Fibroblast of skin of right biceps (primary cell): ENCODE data around the gene PCDHA10.
"Not testable (repeated sequence)": the region's sequence is repeated elsewhere in the genome, so short reads cannot be mapped to it uniquely, and the experiment has no call there.

Experiments used
- DNase-seq: peaks from one replicate; pipeline ENCODE4 v3.0.0-alpha.2; 2013

PCDHA10 gene

GRCh38 chr5:140855772-140856674 is at the start of gene PCDHA10:
TSS of gene PCDHA10 (plus strand) at chr5:140855897. CDS start at chr5:140856049, 152 bp downstream.
- DNase-seq, result no peak

- peak; percentile 5 for DNase-seq
These were observed 48.6 kb upstream of the PCDHA10 start, which contains the start of gene PCDHA4 for GRCh38 chr5:140806834-140807775. TSS of gene PCDHA4 (plus strand) at chr5:140807068.

- not testable (repeated sequence) for DNase-seq
These were observed 47.3 kb upstream of the PCDHA10 start for GRCh38 chr5:140808241-140808888.

- no peak for DNase-seq
These were observed 46.8 kb upstream of the PCDHA10 start for GRCh38 chr5:140808889-140809291.

GRCh38 chr5:140821375-140822280 is 34.1 kb upstream of the PCDHA10 start, which contains the start of gene PCDHA5:
TSS of gene PCDHA5 (plus strand) at chr5:140821613.
- DNase-seq, result peak; percentile 10

GRCh38 chr5:140822281-140822629 is 33.4 kb upstream of the PCDHA10 start:
- DNase-seq, result no peak

- not testable (repeated sequence) for DNase-seq
These were observed 32.7 kb upstream of the PCDHA10 start for GRCh38 chr5:140822969-140823368.

GRCh38 chr5:140823475-140823874 is 32.2 kb upstream of the PCDHA10 start:
- DNase-seq, result no peak

GRCh38 chr5:140827704-140828361 is 27.9 kb upstream of the PCDHA10 start, which contains the start of gene PCDHA6:
TSS of gene PCDHA6 (plus strand) at chr5:140827960. CDS start at chr5:140828092, 132 bp downstream.
- no peak for DNase-seq

- DNase-seq, result no peak
These were observed 27.3 kb upstream of the PCDHA10 start for GRCh38 chr5:140828362-140828737.

- DNase-seq, result not testable (repeated sequence)
These were observed 25.9 kb upstream of the PCDHA10 start for GRCh38 chr5:140829511-140830501.

- peak; percentile 20 for DNase-seq
These were observed 21.7 kb upstream of the PCDHA10 start, which contains the start of gene PCDHA7 for GRCh38 chr5:140833993-140834392. TSS of gene PCDHA7 (plus strand) at chr5:140834269. CDS start at chr5:140834384, 115 bp downstream.

GRCh38 chr5:140834439-140835008 is 21.2 kb upstream of the PCDHA10 start:
- not testable (repeated sequence) for DNase-seq

- DNase-seq, result no peak
These were observed 19.8 kb upstream of the PCDHA10 start for GRCh38 chr5:140835622-140836510.

GRCh38 chr5:140840978-140841962 is 14.4 kb upstream of the PCDHA10 start, which contains the start of gene PCDHA8:
TSS of gene PCDHA8 (plus strand) at chr5:140841187. CDS start at chr5:140841322, 135 bp downstream.
- DNase-seq, result no peak
